HG03354 (cell line): Measurements from ENCODE around the gene STK11IP.
A peak's percentile ranks its signal among the peaks of the same experiment; 100 is the strongest.
"Not testable (repeated sequence)": the region's sequence is repeated elsewhere in the genome, so short reads cannot be mapped to it uniquely, and the experiment has no call there.

Experiments
- ATAC-seq: cut with Tn5 transposase; IDR thresholded peaks from one replicate; pipeline ENCODE4 v1.9.1; 2021; ENCODE audit warnings: mild to moderate bottlenecking; ENCODE audit not compliant: unreplicated experiment, poor library complexity, severe bottlenecking

Gene STK11IP

DNA sequence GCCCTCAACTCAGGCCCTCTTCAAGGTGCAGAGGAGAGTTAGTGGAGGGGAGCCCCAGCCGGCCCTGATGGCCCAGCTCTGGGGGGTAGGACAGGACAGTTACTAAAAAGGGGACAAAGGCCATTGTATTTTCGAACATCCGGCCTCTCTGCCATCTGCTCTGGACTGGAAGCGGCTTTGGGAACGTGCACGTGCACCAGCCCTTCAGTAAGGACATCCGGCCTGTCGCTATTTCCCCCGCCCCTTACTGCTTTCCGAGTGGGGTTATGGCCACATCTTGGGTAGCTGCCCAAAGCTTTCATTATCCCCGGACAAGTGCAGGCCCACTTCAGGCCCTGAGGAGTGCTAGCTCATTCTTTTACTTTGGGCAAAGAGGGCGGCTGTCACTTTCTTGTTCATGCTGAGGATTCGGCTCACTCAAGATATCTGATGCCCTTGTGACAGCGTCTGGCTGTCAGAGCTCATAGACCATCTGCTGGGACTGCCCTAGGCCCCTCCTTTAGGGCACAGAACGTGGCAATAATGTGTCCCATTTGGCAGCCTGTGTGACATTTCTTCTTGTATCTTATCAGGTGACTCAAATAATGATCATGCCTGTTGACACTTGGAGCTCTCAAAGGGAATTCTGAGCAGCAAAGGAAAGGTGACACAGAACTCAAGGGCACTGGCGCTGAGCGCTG is 47.3 kb downstream of the STK11IP start:
- ATAC-seq, result no peak

DNA sequence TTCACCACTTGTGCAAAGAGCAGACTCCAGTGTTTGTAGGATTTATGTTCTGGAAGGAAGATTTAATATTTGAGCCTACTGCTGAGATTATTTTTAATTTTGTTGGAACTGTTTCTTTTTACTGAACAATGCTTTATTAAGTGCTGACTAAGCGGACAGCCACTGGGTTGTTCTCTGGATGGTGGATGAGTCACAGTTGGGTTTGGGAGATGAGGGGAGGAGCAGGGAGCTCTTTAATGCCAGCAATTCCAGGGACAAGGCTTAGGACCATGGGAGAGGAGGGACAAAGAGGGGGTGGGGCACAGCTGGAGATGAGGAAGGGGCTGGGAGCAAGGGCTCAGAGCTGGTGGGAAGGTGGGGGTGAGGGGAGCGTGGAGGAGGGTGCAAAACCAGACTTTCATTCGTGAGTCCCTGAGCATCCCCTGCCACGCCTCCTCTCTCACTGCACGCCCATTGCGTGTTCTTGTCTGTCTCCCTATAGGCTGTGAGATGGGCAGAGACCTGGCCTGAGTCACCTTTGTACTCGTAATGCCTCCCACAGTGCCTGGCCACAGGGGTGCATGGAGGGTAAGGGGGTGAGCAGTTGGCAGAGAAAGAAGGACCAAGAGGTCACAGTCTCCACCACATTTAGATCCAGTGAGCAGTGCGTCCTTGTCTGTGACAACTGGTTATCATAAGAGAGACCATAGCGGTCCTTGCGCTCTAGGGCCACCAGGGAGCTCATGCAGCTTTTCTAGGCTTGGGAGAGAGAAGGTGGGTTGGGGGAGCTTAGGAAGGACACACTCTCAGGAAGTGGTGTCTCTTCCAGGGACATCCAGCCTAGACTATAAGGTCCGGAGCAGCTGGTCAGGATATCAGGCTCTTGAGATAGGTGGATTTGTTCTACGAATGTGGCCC is 48.2 kb downstream of the STK11IP start:
- no peak for ATAC-seq

DNA sequence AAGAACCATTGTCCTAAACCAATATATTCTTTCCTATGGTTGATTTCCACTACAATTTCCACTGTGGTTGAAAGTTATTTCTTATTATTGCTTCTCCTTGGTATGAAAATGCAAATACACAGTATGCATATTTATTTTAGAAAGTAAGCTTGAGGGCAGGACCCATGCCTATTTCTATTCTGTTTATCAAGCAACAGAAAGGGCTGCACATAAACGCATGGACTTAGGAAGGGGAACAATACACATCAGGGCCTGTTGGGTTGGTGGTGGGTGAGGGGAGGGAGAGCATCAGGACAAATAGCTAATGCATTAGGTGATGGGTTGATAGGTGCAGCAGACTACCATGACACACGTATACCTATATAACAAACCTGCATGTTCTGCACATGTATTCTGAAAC is 50.5 kb downstream of the STK11IP start:
- ATAC-seq, result no peak

DNA sequence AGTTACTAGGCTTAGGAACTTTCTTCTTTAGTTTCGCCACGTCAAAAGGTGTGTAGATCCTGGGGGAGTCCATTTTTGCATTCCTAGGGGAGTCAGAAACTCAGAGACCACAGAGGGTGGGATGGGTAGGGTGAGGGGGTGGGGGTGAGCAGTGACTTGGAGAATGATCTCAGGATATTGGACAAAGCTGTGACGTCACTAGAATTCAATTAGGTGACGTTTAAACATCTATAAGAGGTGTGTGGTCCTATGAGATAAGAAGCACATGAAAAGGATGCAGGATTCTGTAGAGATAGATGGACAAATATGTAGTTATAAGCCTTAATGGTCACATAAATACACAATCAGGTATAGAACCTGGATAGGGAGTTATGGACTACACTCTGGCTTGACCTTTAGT is 51.3 kb downstream of the STK11IP start:
- ATAC-seq, result no peak

DNA sequence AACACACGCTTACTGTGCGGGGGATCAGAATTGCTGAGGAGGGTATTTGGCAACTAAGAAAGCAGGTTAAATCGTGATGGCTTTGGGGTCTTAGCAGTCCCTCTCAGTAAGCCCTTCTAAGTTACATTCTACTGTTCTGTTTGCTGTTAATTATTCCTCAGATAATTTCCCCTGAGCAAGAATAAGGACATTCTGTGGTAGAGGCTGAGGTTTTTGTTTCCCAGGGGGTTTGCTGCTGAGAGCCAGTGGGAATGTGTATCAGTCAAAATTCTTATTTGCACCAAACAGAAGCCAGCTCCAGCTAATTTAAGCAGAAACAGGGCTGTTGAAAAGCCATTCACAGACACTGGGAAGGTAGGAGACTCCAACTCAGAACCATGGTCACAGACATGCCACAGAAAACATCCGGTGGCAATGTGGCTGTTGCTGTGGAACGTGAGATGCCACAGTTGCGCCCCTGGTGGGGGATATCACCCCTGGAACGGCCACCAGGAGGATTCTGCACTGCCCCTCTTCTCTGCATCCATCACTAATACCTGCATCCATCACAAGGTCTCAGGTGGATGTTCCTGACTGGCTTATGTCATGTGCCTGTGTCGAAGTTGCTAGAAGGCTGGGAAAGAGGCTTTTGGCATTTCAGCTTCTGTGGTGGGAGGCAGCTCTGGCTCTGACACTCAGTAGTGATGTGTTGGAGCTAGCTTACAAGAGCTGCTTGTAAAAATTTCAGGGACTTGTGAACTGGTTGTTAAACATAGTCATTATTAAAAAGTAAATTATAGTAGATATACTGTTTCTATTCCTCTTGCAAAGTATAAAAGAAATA is 53.0 kb downstream of the STK11IP start:
- no peak for ATAC-seq

DNA sequence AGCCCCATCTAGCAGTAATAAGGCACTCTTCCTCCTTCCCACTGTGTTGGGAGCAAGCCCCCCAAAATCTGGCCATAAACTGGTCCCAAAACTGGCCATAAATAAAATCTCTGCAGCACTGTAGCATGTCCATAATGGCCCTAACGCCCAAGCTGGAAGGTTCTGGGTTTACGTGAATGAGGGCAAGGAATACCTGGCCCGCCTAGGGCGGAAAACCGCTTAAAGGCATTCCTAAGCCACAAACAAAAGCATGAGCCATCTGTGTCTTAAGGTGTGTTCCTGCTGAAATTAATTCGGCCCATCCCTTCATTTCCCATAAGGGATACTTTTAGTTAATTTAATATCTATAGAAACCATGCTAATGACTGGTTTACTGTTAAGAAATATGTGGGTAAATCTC is 54.0 kb downstream of the STK11IP start:
- not testable (repeated sequence) for ATAC-seq

DNA sequence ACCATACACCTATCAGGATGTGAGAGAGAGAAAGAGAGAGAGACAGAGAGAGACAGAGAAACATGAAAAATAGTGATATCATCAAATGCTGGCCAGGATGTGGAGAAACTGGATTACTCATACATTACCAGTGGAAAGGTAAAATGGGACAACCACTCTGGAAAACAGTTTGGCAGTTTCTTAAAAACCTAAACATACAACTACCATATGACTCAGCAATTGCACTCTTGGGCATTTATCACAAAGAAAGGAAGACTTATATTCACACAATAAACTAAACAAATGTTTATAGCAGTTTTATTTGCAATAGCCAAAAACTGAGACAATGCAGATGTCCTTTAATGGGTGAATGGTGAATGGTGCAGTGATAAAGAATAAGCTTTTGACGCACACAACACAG is 58.9 kb downstream of the STK11IP start:
- ATAC-seq, result no peak

DNA sequence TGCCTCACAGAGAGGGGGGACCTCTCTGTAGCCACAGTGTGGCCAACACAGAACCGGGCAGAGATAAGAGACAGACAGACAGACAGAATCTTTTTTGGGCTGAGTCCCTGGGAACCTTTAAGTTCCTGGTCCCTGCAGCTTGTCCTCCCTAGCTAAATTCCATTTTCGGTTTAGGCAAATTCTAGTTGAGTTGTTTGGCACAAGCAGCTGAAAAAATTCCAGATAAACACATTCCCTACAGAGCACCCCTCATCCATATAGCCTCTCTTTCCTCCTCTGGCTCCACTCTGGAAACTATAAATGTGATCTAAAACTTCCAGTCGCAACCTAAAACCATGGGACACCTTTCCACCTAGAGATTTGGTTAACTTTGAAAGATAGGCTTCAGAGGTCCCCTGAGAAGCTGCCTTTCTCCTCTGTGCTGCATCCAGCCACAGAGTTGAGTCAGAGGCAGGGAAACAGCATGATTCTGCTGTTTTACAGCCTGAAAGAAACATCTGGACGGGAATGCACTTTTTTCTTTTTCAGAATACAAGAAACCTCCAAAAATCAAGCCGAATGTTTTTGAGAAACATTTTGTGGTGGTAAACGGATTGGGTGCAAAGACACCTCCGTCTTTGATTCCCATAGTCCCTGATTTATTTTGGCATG is 60.7 kb downstream of the STK11IP start:
- no peak for ATAC-seq

DNA sequence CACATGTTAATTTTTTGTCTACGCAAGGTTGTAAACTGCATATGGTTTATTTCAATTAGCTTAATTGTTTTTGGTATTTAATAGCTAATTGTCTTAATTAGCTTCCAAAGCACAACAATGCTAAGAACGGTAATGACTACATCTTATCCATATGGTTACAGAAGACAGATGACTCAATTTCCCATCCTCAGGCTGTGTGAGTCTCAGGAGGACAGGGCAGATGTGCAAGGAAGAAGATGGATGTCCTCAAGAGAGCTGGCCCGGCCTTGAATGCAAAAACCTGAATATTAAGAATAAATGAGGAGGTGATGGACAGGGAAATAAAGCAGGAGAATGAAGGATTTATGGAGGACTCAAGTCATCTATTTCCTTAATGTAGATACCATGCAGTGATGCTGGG is 61.2 kb downstream of the STK11IP start:
- ATAC-seq, result no peak

DNA sequence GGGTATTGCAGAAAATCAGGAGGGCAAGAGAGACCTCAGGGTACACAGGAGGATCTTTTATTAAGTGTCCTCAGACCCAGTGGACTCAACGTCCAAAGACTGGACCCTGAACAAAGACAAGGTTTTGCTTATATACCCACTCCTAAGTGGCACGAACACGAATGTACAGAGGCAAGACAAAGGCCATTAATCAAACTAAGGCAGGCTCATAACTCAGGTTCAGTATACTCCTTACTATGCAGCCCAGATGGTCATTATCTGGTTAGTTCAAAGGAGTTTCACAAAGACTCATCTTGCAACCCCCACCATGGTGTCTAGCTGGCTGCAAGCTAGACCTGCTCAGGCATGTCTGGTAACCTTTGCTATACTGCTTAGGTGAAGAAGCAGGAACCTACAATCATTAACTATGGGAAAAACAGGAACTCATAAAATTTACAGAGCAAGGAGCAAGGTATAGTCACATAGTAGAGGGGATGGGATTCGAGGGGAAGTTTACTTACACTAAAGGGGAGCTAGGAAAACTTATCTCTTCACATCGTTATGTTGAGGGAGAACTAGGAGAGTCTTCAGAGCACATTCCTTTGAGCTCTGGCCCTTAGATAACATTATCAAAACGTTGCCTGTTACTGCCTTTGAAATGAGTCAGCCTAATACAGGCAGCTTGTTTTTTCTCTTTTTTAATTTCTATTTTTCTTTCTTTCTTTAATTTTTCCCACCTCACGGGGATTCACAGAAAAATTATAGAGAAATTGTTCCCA is 63.7 kb downstream of the STK11IP start:
- ATAC-seq, result peak; percentile 98

DNA sequence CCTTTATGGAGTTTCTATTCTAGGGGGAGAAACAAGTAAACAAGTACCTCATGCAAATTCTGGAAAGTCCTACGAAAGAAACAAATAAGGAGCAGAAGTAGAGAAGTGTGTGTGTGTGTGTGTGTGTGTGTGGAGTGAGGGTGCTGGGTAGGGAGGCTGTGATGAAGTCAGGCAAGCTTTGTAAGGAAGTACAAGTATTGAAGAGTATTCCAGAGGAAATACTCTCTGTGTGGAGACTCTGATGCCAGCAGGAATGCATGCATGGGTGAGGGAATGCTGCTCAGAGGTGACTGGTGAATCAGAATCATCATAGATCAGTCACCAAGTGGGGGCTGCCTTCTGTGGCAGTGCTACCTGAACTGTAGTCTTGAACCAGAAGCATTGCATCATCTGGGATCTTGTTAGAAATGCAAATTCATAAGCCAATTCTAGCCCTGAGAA is 64.3 kb downstream of the STK11IP start:
- ATAC-seq, result no peak

DNA sequence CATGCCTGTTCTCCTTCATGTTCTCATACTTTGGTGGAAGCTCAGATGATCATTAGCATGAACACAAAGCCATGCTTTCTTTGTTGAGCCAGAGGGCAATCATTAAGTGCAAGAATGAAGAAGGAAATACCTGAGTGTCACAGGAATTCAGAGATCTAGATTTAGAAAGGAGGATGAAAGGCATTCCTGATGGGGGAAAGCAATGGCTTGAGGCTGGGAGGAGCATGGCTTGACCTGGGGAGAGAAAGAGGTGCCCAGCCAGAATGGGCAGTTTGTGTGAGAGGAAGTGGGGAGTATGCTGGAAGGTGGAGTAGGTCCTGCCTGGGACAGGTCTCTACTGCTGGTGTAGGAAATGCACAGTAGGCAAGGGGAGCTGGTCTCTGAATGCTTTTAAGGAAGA is 64.9 kb downstream of the STK11IP start:
- no peak for ATAC-seq

DNA sequence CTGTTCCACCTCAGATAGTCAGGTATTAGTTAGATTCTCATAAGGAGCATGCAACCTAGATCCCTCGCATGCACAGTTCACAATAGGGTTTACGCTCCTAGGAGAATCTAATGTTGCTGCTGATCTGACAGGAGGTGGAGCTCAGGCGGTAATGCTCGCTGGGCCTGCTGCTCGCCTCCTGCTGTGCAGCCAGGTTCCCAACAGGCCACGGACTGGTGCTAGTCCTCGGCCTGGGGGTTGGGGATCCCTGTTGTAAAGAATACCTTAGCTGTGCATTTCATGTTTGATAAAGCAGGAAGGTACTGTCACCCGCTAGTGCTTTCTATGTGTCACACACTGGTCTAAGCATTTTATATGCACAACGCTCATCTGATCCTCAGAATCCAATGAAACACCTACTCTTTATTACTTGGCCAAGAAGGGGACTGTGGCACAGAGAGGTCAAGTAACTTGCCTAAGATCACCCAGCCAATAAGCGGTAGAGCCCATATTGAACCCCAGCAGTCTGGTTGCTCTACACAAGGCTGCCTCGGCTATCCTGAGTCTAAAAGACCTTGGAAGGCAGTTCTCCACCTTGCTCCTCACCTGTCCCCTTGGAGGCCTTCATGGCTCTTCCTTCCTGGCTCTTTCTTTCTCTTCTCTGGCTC is 65.6 kb downstream of the STK11IP start:
- no peak for ATAC-seq

DNA sequence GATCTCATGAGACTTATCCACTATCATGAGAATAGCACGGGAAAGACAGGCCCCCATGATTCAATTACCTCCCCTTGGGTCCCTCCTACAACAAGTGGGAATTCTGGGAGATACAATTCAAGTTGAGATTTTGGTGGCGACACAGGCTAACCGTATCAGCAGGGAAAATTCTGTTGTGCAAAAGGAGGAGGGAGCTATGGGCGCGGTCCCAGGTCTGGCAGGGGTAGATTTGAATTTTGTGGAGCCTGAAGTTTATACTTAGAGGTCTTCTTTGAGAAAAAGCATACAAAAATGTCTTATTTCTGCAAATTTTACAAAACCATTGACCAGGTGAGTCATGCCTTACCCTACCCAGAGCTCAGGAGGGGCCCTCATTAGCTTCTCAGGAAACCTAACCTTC is 66.4 kb downstream of the STK11IP start:
- no peak for ATAC-seq

DNA sequence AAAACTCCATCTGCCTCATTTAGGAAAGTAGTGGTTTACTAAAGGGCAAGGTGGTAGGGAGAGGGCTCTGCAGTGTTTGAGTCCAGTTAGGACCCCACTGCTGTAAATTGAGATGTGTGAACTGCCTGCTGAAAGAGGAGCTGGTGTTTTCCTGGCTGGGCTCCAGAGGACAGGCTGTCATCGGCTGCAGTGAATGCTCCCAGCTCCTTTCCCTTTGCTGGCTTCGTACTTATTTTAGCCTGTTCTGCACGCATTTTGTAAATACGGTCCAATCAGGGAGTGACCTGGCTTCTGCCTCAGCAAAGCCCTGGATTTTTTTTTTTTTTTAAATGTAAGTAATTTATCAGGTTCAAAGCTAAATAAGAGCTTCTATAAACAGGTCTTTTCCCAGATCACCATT is 67.3 kb downstream of the STK11IP start:
- no peak for ATAC-seq

DNA sequence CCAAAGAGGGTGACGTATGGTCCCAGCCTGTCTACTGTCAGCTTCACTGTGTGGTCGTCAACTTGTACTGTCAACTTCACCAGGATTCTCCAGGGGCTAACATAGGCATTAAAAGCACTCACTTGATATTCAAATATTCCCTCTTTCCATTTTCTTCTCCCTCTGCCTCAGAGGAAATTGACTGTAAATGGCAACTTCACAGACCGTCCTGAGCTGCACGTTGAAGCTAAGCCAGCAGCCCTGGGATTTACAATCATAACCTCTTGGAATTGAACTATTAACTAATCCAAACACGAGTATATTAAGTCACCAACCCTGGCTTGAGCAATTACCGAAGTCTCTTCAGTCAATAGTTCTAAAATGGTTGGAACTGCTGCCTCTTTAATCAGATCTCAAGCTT is 68.3 kb downstream of the STK11IP start:
- no peak for ATAC-seq
